HG03439 (cell line): ENCODE results near the gene CCDC3.

Source experiments
- ATAC-seq: cut with Tn5 transposase; IDR thresholded peaks from one replicate; pipeline ENCODE4 v1.9.1; 2021; ENCODE audit warnings: mild to moderate bottlenecking, moderate library complexity; ENCODE audit not compliant: unreplicated experiment

CCDC3 gene

GRCh38 chr10:12846718-12847117 lies 154.8 kb downstream of the CCDC3 start:
- no peak for ATAC-seq
